ENCODE results near the gene RPL27A.

RPL27A gene

DNA sequence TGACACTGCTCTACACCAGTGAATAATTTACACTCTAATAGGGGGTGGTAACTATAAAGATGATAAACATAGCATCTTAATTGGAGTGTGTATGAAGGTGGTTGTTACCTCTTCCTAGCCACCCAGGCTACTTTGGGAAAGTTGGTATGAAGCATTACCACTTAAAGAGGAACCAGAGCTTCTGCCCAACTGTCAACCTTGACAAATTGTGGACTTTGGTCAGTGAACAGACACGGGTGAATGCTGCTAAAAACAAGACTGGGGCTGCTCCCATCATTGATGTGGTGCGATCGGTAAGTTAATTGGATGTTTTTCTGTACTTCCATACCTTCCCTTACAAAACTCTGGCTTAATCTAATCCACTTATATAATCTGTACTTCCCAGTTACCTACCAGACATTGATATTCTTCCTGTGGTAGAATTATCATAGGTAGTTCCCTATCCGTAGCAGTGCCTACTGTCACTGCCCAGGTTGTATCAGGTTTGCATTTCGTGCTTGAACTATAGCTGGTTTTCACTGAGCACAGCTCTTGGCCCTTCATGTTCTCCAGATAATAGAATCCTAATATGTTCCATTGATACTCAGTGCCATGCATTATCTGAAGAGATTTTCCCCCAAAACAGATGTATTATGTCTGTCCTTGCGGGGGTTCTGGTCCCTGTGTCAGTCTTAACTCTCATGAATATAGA lies 2.2 kb downstream of the RPL27A start:
- Histone ChIP-seq H3K9me3 (no peaks in the 10 kb centered on the region), H3K4me3 (ENCODE audit: low read depth in 1 of 2, low read length in 1 of 2) (no peak overlapping the region), H3K27ac (no peak overlapping the region), H3K27me3 (no peaks in the 10 kb centered on the region), H3K36me3 (peaks cover 33% of the 10 kb centered on the region), H3K4me1 (ENCODE audit: control insufficient read depth in 1 of 2, insufficient read depth in 1 of 2, low read depth in 1 of 2, low read length in 1 of 2) (peaks cover 38% of the 10 kb centered on the region in 2 experiments)
- TF ChIP-seq, protein P1, sequence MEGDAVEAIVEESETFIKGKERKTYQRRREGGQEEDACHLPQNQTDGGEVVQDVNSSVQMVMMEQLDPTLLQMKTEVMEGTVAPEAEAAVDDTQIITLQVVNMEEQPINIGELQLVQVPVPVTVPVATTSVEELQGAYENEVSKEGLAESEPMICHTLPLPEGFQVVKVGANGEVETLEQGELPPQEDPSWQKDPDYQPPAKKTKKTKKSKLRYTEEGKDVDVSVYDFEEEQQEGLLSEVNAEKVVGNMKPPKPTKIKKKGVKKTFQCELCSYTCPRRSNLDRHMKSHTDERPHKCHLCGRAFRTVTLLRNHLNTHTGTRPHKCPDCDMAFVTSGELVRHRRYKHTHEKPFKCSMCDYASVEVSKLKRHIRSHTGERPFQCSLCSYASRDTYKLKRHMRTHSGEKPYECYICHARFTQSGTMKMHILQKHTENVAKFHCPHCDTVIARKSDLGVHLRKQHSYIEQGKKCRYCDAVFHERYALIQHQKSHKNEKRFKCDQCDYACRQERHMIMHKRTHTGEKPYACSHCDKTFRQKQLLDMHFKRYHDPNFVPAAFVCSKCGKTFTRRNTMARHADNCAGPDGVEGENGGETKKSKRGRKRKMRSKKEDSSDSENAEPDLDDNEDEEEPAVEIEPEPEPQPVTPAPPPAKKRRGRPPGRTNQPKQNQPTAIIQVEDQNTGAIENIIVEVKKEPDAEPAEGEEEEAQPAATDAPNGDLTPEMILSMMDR (IDR thresholded peaks at IDR 0.05): no peak

DNA sequence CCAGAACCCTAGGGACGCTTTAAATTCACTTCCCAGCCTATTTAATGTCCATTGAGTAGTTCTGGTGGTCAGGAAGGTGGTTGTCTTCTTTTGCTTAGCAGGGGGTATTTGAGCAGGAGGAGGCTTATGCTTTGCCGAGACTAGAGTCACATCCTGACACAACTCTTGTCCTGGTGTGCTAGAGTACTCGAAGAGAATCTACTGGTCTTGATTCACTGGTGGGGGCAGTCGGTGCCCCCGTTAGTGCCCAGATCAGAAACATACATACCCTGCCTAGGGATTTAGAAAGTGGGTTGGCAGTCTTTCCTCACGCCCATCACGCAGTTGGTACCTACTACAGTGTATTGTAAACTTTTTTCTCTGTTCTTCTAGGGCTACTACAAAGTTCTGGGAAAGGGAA lies 2.7 kb downstream of the RPL27A start:
- H3K9me3 ChIP-seq: no peaks in the 10 kb centered on the region
- H3K4me1 ChIP-seq (ENCODE audit: control insufficient read depth in 1 of 2, insufficient read depth in 1 of 2, low read depth in 1 of 2, low read length in 1 of 2): peaks cover 38 to 40% of the 10 kb centered on the region in 2 experiments
- H3K4me3 ChIP-seq (ENCODE audit: low read depth in 1 of 2, low read length in 1 of 2): no peak overlapping the region
- peaks cover 33% of the 10 kb centered on the region for H3K36me3 ChIP-seq
- TF ChIP-seq, protein P1 (IDR thresholded peaks at IDR 0.05): no peak
- no peaks in the 10 kb centered on the region for H3K27me3 ChIP-seq
- no peak overlapping the region for H3K27ac ChIP-seq

DNA sequence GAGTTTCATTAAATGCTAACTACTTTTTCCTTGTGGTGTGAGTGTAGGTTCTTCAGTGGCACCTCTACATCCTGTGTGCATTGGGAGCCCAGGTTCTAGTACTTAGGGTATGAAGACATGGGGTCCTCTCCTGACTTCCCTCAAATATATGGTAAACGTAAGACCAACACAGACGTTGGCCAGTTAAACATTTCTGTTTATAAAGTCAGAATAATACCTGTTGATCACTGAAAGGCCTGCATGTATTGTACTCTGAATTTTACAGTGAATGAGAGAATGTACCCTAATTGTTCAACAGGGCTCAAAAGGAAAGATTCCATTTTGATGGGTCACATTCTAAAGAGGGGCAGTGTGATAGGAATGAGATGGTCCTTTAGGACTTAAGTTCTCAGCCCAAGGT lies 3.2 kb downstream of the RPL27A start:
- TF ChIP-seq, protein P1 (IDR thresholded peaks at IDR 0.05): no peak
- H3K4me3 ChIP-seq (ENCODE audit: low read depth in 1 of 2, low read length in 1 of 2): no peak overlapping the region
- no peaks in the 10 kb centered on the region for H3K9me3 ChIP-seq
- peaks cover 38 to 40% of the 10 kb centered on the region in 2 experiments for H3K4me1 ChIP-seq (ENCODE audit: control insufficient read depth in 1 of 2, insufficient read depth in 1 of 2, low read depth in 1 of 2, low read length in 1 of 2)
- no peaks in the 10 kb centered on the region for H3K27me3 ChIP-seq
- H3K36me3 ChIP-seq: peaks cover 33% of the 10 kb centered on the region
- no peak overlapping the region for H3K27ac ChIP-seq

DNA sequence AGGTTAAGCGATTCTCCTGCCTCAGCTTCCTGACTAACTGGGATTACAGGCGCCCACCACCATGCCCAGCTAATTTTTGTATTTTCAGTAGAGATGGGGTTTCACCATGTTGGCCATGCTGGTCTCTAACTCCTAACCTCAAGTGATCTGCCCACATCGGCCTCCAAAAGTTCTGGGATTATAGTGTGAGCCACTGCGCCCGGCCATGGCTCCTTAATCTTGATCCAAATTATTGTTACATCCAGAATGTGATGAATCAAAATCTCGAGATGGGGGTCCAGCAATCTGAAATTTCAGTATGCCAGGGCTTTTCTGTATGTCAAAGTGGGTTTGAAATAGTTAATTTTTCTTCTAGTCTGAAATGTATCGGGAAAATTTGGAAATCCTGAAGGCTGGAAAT lies 3.7 kb downstream of the RPL27A start:
- Histone ChIP-seq H3K9me3 (no peaks in the 10 kb centered on the region), H3K36me3 (peaks cover 33% of the 10 kb centered on the region), H3K4me1 (ENCODE audit: control insufficient read depth in 1 of 2, insufficient read depth in 1 of 2, low read depth in 1 of 2, low read length in 1 of 2) (peaks cover 38 to 40% of the 10 kb centered on the region in 2 experiments), H3K27me3 (no peaks in the 10 kb centered on the region), H3K27ac (no peak overlapping the region), H3K4me3 (ENCODE audit: low read depth in 1 of 2, low read length in 1 of 2) (no peak overlapping the region)
- TF ChIP-seq, protein P1 (IDR thresholded peaks at IDR 0.05): no peak

DNA sequence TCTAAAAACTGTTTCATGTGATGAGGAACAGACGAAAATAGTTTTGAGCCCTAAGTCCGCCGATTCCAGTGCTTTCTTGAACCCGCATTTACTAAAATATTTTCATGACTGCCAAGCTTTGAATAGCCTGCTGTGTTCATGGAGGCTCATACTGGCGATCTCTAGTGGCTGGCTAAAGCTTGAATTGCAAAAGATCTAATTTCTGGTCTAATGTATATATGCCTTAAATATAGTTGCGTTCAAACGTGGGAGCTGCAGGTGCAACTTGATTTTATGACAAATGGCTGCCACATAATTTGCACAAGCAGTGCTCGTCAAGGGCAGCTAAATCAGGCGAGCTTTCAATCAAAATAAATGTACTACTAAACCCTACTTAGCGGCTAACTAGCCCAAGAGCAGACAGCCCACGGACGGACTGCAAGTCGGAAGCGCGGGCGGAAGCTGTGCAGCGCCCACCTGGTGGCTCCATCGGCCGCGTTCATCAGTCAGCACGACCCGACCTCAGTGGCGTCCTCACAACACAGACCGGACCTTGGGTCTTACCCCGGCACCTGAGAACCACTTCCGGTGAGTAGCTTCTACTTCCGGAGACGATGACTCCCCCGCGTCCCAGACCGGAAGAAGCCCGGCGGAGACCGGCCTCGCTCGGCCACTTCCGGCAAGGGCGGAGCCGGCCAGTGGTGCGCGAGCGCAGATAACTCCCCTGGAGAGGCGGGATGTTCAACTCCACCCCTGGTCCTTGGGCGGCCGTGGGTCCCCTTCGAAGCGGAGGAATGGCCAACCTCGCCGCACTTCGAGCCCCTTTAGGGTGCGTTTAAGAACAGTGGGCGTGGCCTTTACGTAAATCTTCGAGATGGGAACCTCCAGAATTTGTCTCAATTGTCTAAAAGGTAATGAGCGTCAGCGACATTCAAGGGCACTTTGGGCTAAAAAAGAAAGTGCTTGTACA lies 6.1 kb downstream of the RPL27A start:
- Histone ChIP-seq H3K9me3 (no peaks in the 10 kb centered on the region), H3K4me1 (ENCODE audit: control insufficient read depth in 1 of 2, insufficient read depth in 1 of 2, low read depth in 1 of 2, low read length in 1 of 2) (peaks cover 22 to 24% of the 10 kb centered on the region in 2 experiments), H3K27me3 (no peaks in the 10 kb centered on the region), H3K36me3 (peaks cover 33% of the 10 kb centered on the region), H3K27ac (peak overlapping the region; percentile 89), H3K4me3 (ENCODE audit: low read depth in 1 of 2, low read length in 1 of 2) (peak overlapping the region; percentile 70 to 83)
- TF ChIP-seq, protein P1 (IDR thresholded peaks at IDR 0.05): no peak
